HG02623 (cell line): Measurements from ENCODE around the gene WRAP73.

ENCODE experiments used
- ATAC-seq: cut with Tn5 transposase; IDR thresholded peaks from one replicate; pipeline ENCODE4 v1.9.1; 2021; ENCODE audit warnings: moderate library complexity; ENCODE audit not compliant: unreplicated experiment

WRAP73 gene

DNA sequence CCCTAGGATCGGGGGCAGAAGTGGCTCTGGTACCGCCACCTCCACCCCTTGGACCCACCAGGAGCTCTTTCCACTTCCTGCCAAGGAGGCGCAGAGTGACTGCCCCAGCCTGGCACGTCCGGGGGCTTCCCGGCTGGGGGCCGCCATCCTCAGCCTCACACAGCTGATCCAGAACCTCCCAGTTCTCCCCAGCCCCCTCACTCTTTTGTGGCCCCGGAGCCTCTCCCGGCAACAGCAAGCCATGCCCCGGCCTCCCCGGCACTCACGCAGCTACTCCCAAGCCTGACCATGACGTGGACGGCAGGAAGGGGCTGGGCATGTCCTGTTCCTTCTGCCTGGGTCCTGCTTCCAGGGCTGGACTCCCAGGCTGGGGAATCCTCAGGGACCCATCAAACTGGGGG, 19.5 kb upstream of the WRAP73 start:
- ATAC-seq, result no peak

DNA sequence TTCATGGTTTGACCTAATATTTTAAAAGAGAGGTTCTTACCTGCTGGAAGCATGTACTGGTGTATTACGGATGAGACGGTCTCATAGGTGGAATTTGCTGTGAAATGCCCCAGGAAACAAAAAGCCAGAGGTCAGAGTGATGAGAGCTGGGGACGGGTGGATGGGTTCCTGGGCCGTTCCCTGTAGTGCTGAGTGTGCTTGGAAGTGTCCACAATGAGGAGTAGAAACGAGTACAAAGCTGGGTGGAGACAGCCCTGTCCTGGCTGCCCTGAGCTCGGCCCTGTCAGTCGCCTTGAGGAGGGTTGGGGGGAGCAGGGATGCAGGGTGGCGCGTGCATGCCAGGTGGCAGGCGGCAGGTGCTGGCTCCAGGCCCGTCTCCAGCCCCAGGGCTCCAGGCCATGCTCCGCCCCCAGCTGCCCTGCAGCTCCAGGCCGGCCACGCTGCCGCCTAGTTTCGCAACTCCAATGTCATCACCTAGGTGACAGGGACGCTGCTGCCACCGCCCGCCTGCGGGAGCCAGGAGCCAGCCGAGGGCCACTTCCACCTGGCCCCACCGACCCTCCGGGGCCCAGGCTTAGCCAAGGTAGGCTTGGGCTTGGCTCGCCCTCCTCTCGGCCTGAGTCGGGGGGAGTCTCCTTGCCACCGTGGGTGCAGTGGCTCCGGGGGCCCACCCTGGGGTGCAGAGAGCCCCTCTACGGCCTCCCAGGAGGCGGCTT, 18.8 kb upstream of the WRAP73 start:
- no peak for ATAC-seq

DNA sequence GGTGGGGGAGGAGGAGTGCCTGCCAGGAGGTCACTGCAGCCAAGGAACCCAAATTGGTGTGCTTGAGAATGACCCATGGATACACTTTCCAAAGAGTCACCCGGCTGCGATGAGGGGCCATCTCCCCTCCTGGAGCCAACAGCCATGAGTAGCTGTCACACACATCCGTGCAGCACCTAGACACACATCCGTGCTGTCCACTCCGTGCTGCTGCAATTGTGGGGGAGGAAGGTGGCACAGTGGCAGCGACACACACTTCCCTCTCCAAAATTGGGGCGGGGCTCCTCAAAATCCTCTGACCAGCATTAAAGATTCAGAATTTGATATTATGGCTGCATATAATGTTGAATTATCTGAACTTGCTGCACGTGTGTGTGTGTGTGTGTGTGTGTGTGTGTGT, 18.2 kb upstream of the WRAP73 start:
- ATAC-seq, result no peak

DNA sequence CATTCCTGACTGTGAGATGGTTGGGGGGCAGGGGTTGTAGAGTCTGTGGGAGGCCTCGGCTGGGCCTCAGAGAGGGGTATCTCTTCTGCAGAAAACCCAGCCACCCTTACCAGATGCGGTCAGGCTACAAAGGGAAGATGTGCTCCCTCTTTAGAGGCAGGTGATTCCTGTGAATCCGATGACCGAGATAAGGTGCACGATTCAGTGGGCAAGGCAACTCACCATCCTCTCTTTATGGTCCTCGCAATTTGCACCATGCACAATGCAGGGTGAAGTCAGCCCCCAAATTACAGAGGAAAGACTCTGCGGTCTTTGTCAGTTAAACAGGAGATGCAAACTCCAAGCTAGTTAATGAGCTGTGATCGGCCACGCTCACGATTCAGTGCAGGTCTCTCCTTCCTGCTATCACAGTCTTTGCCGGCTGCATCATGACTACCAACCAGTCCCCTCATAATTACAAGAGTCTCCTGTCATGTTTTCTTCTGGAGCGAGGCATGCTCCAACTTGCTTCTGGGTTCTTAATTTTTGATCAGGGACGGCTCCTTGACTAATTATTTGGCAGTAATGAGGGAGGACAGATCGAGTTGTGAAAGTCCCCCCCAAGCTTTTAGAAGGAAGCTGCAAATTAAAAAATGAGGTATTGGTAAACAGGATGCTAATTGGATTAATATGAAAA, 14.9 kb upstream of the WRAP73 start:
- no peak for ATAC-seq

- no peak for ATAC-seq
These were observed 14.2 kb upstream of the WRAP73 start for GRCh38 chr1:3663999-3664699.

DNA sequence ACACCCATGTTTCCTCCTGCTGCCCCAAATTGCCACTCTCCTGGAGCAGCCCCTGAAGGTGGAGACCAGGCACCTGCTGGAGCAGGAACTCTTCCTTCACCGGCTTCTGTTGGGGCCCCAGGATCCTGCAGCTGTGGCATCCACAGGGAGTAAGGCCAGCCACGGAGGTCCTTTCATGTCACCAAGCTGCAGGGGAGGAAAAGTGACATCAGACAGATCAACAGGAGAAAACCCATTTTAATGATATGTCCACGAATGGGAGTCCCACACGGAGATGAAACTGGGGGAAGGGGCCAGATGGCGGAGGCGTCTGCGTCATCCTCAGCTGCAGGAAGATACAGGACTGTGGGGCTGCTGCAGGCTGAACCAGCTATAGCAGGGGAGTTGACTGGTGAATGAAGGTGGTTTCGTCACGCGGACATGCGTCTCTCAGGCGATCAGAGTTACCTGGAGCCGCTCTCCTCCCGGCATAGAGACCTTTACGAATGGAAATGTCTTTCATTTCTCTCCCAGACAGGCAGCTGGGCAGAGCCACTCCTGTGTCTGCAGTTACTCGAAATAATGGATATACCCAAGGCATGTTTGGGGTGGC, 12.3 kb upstream of the WRAP73 start:
- no peak for ATAC-seq

DNA sequence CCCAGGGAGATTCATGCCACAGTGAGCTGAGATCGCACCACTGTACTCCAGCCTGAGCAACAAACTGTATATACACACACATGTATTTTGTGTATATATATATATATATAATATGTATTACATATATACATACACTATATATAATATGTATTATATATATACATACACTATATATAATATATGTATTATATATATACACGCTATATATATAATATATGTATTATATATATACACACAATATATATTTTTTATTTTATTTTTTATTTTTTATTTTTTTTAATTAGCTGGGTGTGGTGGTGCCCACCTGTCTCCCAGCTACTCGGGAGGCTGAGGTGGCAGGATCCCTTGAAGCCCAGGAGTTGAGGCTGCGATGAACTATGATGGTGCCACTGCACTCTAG, 11.7 kb upstream of the WRAP73 start:
- no peak for ATAC-seq

DNA sequence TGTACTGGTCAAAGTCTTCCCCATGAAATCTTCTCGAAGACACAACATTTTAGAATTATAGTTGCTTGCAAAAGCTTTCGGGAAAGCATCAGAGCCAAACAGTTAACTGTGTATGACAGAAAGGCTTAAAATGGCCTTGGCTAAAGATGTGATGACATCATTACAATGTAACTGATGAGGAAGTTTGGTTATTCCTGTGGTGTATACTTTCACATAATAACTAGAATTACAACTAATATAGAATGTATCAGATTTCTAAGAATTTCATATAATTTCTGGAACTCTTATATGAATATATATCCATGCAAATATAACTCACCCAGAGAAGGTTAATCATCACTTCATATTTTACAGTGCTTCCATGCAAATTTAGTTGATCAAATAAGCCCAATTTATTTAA, 10.8 kb upstream of the WRAP73 start:
- ATAC-seq, result no peak

DNA sequence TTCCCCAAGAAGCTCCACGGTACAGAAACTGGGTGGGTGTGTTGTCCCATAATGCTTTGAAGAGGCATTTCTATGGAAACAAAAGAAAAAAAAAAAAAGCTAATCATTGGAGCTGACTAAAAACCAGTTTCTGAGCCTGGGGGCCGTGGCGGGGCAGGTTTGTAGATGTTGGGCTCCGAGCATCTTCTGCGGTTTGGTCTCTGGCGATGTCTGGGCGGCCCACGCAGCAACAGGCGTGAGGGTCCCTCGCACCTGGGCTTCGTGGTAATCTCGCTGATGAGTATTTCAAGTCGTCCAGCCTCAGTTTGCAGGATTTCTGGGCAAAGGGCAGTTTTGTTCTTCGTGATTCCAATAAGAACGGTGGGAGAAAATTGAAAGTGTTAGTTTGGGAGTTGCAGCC, 9.2 kb upstream of the WRAP73 start:
- no peak for ATAC-seq

GRCh38 chr1:3658231-3658615, 8.3 kb upstream of the WRAP73 start:
- no peak for ATAC-seq

DNA sequence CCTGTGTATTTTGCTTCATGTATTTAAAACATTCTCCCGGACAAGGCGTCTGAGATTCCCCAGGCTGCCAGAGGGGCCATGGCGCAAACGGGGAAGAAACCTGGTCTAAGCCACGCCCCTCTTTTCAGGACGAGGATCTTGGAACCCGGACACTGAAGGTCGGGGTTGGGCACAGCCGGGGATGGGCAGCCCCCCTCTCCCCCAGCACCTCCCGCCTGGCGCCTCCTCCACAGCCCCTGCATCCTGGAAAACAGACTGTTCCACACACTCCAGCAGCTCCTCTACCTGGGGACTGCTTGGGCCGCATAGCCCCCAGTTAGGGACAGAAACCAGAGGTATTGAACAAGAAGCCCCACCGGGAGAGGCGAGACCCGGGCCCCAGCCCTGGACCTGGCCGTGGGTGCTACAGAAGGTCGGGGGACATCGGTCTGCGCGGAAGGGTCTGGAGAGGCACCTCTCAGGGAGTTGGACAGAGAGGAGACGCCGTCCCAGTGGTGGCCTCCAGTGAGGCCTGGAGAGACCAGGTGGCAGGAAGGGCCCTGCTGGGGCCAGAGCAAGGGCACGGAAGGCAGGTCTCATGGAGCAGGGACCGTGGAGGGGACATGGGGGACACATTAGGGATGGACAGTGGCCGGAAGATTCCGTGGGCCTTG, 7.8 kb upstream of the WRAP73 start:
- ATAC-seq, result no peak

DNA sequence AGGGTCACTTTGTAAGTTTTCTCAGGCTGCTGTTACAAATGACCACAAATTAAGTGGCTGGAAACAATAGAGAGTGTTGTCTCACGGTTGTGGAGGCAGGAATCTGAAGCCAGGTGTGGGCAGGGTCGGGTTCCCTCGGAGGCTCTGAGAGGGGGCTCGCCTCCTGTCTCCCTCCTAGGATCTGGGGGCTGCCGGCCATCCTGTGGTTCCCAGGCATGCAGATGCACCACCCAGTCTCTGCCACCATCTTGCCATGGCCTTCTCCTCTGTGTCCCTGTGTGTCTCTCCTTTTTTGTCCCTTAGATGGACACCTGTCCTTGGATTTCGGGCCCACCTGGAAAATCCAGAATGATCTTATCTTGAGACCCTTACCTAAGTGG, 7.2 kb upstream of the WRAP73 start:
- ATAC-seq, result no peak

GRCh38 chr1:3656450-3657095, 6.7 kb upstream of the WRAP73 start:
- peak; percentile 52 for ATAC-seq

DNA sequence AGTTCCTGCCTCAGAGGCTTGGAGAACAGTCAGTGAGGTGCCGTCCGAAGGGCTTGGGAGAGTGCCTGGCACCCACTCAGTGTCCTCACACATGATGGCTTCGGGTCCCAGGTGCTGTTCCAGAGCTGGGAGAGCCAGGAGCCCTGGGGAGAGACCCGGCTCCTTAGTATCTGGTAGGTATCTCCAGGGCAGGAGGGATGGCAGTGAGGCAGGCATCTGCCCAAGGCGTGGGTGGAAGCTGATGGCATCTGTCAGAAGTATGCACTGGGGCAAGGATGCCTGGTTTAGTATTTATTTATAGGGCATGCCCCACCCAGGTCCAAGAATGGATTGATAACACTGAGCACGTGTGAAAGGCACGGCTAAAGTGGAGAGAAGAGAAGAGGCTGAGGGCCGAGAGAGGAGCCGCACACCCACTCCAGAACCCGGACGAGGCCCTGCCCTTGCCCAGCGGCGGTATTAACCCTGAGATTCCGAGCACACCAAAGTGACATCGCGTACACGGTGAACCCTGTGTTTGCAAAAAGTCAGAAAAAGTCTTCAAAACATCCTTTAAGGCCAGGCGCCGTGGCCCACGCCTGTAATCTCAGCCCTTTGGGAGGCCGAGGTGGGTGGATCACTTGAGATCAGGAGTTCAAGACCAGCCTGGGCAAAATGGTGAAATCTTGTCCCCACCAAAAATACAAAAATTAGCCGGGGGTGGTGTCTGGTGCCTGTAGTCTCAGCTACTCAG, 4.8 kb upstream of the WRAP73 start:
- no peak for ATAC-seq

DNA sequence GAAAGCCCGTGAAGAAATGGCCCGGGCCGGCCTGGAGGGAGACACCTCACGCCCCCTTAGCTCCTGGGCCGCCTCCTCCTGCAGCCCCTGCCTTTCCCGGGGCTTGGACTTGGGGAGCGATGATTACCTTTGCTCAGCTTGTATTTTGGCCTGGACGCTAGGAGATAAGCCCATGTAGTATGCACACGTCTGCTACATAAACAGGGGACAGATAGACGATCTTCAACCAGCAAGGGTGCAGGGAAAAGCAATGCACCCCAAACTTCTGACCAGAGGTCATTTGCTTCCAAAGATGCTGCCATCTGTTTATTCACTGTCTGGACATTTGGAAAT, 3.3 kb upstream of the WRAP73 start:
- no peak for ATAC-seq

DNA sequence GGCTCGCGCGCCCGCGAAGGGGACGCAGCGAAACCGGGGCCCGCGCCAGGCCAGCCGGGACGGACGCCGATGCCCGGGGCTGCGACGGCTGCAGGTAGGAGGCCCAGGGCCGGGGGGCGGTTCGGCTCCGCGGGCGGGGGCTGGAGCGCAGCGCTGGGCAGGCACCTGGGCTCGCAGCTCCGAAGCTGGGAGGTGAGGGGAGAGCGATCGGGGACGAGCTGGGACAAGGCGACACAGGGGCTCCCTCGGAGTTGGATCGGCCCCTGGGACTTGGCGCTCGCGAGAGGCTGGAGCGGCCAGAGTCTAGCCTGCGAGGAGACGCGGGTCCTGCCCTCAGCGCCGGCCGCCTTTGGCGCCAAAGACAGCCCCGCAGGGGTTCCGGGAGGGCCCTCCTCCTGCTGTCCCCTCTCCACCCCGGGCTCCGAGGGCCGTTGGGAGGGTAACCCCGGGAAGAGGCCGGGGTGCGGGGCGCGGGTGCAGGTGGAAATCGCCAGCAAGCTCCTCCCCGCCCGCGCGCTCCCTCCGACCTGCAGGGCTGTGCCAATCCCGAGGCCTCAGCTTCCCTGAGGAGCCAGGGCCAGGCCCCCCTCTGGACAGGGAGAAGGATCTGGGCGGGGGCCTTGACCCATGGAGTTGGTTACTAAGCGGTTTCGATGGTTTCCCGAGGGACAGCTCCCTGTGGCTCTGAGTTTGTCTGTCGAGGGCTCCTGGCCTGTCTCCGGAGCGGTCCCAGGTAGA, 2.8 kb upstream of the WRAP73 start:
- ATAC-seq, result no peak

DNA sequence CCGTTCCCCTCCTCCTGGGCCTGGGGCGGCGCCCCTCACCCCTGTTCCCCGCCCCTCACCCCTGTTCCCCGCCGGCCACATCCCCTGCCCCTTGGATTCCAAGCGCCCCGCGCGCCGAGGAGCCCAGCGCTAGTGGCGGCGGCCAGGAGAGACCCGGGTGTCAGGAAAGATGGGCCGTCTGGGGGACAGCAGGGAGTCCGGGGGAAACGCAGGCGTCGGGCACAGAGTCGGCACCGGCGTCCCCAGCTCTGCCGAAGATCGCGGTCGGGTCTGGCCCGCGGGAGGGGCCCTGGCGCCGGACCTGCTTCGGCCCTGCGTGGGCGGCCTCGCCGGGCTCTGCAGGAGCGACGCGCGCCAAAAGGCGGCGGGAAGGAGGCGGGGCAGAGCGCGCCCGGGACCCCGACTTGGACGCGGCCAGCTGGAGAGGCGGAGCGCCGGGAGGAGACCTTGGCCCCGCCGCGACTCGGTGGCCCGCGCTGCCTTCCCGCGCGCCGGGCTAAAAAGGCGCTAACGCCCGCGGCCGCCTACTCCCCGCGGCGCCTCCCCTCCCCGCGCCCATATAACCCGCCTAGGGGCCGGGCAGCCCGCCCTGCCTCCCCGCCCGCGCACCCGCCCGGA, 2.1 kb upstream of the WRAP73 start, which contains the start of gene TP73:
TSS of gene TP73 (plus strand) at position 587 of the 618 bp plus-strand sequence. CDS start 29,850 bp downstream, outside the sequence.
- ATAC-seq, result no peak

DNA sequence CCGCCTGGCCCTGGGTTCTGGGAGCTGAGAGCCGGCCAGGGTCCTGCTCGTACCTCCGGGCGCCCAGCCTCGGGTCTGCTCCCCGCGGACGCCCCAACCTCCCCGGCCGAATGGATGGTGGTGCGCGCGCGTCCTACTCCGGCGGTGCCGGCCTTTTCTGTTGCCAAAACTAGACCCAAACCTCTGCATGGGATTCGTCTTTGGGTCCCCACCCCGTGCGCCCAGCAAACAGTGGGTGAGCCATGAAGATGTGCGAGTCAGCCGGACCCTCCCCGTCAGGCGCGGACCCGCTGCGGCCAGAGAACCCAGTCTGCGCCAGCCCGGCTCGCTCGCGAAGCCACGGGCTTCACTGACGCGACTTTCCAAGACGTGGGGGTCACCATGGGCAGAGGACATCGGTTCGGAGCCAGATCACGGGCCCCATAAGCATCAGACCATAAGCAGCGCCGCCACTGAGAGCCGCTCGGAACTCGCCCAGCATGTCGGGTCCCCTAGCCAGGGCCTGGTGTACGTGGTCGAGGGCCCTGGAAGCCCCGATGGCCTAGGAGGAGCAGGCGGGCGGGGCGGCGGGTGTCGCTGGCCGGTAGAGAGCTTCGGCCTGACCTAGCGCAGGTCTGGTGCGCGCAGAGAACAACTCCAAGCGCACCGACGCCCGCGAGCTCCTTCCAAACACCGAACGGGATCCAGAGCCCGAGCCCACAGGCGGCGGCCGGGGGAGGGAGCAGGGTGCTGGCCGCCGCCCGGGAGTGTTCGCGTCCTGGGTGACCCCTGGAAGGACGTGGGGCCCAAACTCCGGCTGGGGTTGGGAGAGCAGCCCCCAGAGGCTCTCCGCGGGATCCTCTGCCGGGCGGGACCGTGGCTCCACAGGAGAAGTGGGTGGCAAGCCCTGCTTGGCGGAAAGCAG, 1.4 kb upstream of the WRAP73 start:
- no peak for ATAC-seq
